GM21529 (cell line): Measurements from ENCODE around the gene DNAJC16.
"Not testable (repeated sequence)": the region's sequence is repeated elsewhere in the genome, so short reads cannot be mapped to it uniquely, and the experiment has no call there.

Source experiments
- ATAC-seq: cut with Tn5 transposase; IDR thresholded peaks from one replicate; pipeline ENCODE4 v1.9.1; 2021; ENCODE audit not compliant: unreplicated experiment

Gene DNAJC16

GRCh38 chr1:15506831-15507230 is 19.8 kb upstream of the DNAJC16 start:
- ATAC-seq: no peak

DNA sequence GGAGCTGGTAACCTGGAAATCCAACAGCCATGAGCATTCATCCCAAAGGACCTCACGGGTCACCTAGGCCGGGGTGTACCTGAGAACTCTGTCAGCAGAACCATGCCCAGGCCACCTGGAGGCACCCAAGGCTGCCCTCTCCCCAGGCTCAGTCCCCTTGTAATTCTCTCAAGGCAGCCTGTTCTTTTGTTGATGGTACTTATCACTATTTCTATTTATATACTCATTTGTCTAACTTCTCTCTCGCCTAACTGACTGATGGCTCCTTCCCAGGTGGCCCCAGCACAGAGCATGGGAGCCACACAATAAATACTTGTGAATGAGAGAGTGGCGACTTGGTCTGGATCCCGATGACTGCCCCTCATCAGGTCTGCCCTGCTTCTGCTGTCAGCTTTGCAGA is 19.4 kb upstream of the DNAJC16 start:
- ATAC-seq: no peak

GRCh38 chr1:15508700-15509487 is 17.8 kb upstream of the DNAJC16 start:
- no peak for ATAC-seq

GRCh38 chr1:15509586-15509985 is 17.1 kb upstream of the DNAJC16 start:
- no peak for ATAC-seq

DNA sequence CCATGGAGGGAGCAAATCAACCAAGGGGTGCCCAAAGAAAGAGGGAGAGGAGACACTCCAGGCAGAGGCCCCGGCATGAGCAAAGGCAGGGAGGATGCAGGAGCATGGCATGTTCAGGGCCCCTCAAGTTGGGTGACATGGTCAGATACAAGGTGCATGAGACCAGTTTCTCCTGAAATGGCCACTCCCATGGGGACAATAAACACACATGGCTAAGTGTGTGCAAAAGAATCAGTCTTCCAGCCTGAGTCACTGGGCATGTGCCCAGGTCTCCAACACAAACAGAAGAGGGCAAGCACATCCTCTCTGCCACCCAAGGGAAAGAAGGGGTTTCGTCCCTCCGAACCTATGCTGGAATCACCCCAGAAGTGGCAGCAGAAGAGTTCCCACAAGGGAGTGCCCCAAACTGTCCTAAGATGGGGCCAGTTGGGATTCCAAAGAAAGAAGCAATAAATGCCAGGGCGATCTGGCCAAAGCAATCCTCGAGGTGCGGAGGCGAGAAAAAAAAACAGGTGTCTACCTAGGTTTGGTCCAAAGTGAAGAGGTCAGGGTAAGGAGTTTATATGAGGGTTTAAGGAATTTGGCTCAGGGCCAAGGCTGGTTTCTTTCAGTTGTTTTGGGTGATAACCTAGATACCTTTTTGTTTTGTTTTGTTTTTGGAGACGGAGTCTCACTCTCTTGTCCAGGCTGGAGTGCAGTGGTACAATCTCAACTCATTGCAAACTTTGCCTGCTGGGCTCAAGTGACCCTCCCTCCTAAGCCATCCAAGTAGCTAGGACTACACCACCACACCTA is 15.8 kb upstream of the DNAJC16 start:
- ATAC-seq: no peak

GRCh38 chr1:15513192-15513591 is 13.5 kb upstream of the DNAJC16 start:
- ATAC-seq: no peak

- ATAC-seq: no peak
Observed at GRCh38 chr1:15513919-15514318, 12.7 kb upstream of the DNAJC16 start.

DNA sequence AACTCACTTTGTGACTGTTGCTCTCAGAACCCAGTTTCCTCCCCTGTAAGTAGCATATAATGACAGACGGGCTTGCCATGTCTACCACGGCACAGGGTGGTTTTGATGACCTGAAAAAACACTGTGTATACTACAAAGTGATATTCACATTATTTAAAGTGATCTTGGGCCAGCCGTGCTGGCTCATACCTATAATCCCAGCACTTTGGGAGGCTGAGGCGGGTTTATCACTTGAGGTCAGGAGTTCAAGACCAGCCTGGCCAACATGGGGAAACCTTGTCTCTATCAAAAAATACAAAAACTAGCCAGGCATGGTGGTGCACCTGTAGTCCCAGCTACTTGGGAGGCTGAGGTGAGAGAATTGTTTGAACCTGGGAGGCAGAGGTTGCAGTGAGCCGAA is 12.1 kb upstream of the DNAJC16 start:
- not testable (repeated sequence) for ATAC-seq

DNA sequence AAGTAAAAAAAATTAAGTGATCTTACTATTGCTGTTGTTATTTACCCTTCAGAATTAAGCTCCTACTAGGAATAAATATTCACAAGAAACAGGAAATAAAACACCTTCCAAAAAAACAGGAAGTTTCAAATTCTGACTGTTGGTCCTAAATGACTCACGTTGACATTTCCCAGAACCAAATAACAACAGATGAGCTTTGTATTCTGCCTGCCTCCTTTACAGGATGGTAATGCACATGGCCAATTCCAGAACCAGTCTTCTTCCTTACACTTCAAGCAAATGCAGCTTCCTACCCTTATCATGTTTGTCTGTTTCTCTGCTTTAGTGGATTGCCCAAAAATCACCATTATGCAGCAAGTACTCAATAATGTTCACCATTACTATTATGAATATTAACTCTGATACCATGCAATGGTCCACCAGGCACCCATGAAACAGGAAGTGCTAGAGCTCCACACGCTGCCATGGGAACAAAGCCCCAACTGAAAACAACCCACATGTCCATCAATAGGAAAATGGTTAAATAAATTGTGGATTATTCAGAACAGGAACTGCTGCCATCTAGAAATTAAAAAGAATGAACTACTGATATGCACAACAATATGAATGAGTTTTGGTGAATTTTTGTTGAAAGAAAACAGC is 11.5 kb upstream of the DNAJC16 start:
- ATAC-seq: no peak

GRCh38 chr1:15519625-15520024 is 7.0 kb upstream of the DNAJC16 start:
- no peak for ATAC-seq

- not testable (repeated sequence) for ATAC-seq
Observed at GRCh38 chr1:15521206-15521906, 5.3 kb upstream of the DNAJC16 start.

- no peak for ATAC-seq
Observed at GRCh38 chr1:15522551-15522950, 4.1 kb upstream of the DNAJC16 start.

DNA sequence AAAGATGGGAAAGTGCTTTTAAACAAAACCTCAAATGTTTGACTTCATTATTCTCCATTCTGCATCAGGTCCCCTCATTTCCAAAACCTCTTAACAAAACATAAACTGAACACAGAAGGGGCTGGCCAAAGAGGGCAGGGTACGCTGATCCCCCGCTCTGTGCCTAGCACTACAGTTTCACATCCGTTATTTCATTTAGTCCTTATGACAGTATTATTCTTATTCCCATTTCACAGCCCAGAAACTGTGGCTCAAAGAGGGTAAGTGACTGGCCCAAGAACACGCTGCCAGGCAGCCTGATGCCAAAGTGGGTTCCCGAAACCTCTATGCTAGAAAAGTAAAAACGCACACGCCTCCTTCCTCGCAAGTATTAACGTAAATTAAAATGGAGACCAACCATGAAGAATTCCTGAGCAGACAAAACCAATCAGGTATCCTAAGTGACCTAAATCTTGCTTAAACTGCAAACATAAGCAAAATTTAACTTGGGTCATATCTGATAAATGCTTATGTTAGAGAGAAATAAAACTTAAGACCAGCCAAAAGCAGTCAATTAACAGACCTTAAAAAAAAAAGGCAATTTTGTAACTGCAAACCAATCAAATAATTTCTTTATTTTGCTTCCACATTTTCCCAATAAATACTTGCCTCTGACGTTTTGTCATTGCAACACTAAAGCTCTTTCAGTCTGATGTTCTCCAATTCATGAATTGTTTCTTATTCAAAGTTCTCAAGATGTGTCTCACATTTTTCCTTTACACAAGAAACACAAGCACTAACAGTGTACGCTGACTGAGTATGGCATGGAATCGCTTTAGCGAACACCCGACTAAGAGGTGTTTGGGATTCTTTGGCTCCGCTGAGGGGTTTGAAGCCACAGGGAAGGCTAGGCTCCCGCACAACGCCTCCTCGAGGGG is 3.3 kb upstream of the DNAJC16 start:
- ATAC-seq: no peak

GRCh38 chr1:15524021-15524282 is 2.7 kb upstream of the DNAJC16 start, which contains the start of gene CASP9:
Gene CASP9 (minus strand): TSS chr1:15524215. CDS start chr1:15524200, 15 bp downstream.
- ATAC-seq: no peak

GRCh38 chr1:15524283-15525049 is 2.2 kb upstream of the DNAJC16 start:
- peak; percentile 35 for ATAC-seq

GRCh38 chr1:15525050-15526020 is 1.3 kb upstream of the DNAJC16 start:
- peak; percentile 42 for ATAC-seq

- no peak for ATAC-seq
Observed at GRCh38 chr1:15526021-15526489, 593 bp upstream of the DNAJC16 start.

DNA sequence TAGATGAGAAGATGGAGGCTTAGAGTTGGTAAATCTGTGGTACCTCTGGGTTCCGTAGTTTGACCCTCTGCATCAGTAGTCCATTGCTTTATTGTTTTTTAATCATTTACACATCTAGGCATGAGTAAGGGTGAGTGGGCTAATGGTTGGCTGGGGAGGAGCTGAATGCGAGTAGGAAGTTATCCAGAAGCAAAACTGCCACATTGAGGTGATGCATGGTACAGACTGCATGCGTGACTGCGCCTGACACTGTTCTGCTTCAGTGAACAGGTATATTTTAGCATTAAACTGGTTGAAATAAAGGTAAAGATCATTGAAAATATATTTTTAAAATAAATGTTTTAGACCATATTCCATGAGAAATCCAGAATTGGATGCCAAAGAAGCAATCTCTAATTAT is 4.4 kb downstream of the DNAJC16 start:
- no peak for ATAC-seq
